Stimulated activated CD4-positive, alpha-beta T cell treated with anti-CD3 and anti-CD28 coated beads, TNF-alpha, amount 100 ng/mL, for 1 hour (primary cell): ENCODE results near the gene FLT4.
"Not testable (repeated sequence)": the region's sequence is repeated elsewhere in the genome, so short reads cannot be mapped to it uniquely, and the experiment has no call there.

Source experiments
- DNase-seq, 3 donors: peaks; one replicate each; pipeline ENCODE4 v3.0.0-alpha.2; 2020; ENCODE audit warnings: low read depth in 3 of 3, low spot score in 1 of 3

The FLT4 gene

DNA sequence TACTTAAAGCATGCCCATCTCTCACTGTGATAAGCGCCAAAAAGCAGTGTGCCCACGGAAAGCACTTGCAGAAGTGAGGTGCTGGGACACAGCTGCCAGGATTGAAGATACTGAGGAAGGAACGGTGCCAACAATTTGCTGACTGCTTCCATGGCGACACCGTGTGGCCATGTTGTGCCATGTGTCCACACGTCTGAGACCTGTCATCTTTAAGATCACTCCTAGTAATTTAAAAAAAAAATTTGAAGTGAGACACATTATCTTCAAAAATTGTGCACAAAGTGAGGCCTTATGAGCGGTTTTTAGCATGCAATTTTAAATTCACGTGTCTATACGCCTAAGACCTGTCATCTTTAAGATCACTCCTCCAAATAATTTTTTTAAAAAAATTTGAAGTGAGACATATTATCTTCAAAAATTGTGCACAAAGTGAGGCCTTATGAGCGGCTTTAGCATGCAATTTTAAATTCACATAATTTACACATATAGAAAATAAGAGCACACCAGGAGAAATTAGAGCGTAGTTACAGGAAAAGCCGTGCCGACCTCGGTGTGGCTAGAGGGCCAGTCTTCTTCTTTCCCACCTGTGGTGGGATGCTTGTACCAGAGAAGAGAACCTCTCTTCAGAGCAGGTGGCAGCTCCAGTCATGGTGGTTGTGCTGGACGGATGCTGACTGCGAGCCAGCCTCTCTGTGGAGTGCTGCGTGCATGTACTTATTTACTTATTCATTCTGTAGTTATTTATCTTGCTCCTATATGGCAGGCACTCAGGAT lies 21.4 kb upstream of the FLT4 start:
- peak in 1 of 3 donors; percentile 30 for DNase-seq

DNA sequence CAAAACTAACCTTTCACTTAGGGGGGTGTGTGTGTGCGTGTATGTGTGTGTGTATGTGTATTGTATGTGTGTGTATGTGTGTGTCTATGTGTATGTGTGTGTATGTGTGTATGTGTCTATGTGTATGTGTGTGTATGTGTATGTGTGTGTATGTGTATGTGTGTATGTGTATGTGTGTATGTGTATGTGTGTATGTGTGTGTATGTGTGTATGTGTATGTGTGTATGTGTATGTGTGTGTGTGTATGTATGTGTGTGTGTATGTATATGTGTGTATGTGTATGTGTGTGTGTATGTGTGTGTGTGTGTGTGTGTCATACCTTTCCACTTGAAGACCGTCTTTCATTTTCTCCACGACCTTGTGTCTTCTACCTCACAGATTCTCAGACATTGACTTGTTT lies 20.8 kb upstream of the FLT4 start:
- DNase-seq, result no peak

DNA sequence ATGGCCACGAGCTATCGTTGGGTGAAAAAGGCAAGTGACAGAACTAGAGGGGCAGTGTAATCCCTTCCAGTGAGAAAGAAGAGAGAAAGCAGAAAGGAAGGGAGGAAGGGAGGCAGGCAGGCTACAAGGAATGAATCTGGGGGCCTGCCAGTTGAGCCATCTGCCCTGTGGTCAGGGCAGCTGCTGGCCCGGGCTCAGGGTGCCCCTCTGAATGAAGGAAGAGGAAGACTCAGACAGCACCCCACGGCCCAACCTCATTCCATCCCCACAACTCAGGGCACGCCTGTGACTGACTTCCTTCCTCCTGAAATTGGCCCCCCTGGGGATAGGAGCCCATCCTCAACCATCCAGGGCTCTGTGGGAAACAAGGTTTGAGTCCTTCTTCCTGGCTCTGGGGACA lies 20.3 kb upstream of the FLT4 start:
- no peak for DNase-seq

DNA sequence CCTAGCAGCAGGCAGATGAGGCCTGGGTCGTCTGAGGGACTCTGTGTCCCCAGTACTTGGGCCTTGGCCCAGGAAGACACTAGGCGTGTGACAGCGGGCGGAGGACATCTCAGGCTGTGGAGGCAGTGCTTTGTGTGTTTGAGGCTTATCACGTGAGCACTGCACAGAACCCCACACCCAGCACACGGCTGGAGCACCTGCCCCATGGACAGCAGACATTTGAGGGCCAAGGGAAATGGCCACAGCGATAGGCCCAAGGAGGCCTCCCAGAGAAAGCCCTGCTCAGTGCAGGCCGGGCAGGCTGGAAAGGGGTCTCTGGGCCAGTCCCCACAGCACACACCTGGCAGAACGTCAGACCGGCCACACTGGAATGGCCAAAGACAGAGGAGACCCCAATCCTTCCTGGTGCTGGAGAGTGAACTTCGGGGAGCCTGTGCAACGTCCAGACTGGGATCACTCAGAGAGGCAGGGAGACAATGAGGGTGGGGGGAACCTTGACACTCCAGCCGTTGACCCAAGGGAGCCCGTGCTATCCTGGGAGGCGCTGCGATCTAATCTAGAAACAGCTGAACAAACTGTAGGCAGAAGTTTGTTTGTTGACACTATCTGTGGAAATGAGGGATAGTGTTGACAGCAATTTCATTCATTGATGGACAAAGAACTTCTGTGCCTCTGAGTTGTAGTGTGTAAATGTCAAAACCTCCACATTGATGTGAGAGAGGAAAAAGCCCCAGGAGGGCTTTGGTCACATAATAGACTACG lies 19.6 kb upstream of the FLT4 start:
- no peak for DNase-seq

DNA sequence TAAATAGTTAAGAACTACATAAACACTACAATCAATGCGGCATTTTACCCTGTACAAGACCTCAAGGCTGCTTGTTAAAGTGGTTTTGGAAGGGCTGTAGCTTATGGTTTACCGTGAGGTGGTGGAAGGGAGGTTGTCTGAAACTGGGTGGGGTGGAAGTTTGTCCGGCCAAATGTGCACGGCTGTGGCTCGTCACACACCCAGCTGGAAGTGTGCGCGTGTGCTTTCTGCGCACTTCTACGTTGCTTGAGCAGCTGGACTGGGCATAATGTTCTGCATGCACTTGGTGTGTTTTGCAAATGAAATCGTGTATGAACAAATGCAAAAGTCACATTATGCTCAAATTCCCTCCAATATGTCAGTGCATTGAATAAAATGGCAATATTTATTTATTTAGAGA lies 17.4 kb upstream of the FLT4 start:
- DNase-seq, result no peak

DNA sequence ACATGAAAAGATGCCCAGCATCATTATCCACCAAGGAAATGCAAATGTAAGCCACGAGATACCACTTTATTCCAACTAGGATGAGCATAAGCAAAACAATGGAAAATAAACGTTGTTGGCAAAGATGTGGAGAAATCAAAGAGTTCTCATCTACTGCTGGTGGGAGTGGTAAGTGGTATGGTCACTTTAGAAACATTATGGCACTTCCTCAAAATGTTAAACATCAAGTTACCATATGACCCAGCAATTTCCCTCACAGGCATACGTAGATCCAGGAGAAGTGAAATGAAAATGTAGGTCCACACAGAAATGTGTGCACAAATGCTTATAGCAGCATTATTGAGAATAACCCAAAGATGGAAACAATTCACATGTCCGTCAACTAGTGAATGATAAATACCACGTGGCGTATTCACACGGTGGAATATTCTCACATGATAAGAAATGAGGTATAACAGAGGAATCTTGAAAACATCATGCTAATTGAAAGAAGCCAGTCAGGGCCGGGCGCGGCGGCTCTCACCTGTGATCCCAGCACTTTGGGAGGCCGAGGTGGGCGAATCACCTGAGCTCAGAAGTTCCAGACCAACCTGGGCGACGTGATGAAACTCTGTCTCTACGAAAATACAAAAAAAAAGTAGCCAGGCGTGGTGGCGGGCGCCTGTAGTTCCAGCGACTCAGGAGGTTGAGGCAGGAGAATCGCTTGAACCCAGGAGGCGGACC lies 16.4 kb upstream of the FLT4 start:
- no peak for DNase-seq

DNA sequence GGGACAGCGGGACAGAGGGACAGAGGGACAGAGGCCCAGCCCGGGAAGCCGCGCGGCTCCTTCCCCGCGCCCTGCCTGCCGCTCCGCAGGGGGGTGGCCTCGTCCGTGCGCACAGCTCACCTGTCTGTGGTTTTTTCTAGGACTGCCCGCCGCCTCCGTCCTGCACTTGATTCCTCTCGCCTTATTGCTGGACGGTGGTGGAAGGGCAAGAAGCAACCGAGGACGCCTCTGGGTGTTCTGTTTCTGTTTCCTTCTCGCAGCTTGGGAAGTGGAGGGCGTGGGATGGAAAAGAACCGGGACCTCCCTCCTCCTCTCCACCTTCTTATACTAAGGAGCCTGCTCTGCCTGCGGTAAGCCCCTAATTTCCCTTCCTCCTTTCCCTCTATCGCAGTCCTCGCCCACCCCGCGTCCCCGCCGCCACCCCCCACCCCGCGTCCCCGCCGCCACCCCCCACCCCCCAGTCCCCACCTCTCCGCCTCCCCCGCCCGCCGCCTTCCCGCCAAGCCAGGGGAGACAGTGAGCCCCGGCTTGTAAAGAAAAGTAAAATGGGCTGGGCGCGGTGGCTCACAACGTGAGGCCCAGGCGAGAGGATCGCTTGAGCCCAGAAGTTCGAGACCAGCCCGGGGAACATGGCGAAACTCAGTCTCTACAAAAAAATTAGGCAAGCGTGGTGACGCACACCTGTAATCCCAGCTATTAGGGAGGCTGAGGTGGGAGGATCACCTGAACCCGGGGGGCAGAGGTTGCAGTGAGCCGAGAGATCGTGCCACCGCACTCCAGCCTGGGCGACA lies 9.6 kb upstream of the FLT4 start:
- no peak for DNase-seq

DNA sequence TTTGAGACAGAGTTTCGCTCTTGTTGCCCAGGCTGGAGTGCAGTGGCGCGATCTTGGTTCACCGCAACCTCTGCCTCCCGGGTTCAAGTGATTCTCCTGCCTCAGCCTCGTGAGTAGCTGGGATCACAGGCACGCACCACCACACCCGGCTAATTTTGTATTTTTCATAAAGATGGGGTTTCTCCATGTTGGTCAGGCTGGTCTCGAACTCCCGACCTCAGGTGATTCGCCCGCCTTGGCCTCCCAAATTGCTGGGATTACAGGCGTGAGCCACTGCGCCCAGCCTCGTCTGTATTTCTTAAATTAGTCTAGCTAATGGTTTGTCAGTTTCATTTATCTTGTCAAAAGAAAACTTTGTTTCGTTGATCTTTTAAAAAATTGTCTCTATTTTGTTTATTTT lies 5.8 kb upstream of the FLT4 start:
- not testable (repeated sequence) for DNase-seq

DNA sequence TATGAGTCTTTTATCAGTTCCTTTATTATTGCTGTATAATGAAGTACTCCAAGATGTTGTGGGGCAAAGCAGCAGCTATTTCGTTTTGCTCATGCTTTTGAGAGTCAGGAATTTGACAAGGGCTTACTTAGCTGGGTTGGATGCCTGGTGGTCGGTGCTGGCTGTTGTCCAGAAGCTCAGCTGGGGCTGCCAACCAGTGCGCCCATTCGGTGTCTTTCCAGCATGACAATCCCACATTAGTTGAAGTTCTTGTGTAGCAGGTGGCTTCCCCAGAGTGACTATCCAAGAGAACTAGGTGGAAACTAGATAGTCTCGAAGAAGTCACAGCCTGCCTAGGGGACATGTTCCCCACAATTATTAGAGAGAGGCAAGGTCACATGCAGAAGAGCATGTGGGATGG lies 3.4 kb upstream of the FLT4 start:
- no peak for DNase-seq

DNA sequence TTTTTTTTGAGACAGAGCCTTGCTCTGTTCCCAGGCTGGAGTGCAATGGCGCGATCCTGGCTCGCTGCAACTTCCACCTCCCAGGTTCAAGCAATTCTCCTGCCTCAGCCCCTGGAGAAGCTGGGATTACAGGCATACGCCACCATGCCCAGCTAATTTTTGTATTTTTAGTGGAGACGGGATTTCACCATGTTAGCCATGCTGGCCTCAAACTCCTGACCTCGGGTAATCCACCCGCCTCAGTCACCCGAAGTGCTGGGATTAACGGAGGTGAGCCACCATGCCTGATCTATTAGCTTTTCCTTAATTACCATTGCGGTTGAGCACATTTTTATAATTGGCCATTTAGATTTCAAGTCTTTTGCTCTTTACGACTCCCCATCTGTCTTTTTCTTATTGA lies 2.9 kb upstream of the FLT4 start:
- no peak for DNase-seq

DNA sequence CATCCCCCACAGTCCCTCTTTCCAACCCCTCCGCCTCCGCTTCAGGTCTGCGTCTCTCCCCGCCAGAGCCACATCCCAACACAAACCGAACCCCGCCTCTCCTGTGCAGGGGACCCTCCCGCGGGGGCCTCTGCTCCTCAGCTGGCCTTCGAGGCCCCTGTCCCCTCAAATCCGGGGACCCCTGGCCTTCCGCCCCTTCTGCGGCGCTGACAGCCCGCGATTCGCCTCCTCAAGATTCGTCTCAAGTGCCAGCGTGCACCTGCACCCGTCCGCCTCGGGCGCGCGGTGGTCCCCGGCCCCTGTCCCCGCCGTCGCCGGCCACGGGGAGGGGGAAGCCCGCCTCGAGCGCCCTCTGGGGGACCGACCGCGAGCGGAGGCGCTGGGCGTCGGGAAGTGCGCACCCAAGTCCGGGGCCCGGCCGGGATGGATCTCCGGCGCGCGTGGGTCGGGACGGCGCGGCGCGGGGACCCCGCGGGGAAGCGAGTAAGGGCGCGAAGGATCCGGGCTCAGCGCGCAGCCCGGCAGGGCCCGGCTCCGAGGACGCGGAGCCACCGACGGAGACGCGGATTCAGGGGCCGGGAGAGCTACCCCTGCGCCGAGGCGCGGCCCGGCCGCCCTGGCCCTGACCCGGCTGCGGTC lies 623 bp downstream of the FLT4 start:
- peak in 1 of 3 donors; percentile 9 for DNase-seq

DNA sequence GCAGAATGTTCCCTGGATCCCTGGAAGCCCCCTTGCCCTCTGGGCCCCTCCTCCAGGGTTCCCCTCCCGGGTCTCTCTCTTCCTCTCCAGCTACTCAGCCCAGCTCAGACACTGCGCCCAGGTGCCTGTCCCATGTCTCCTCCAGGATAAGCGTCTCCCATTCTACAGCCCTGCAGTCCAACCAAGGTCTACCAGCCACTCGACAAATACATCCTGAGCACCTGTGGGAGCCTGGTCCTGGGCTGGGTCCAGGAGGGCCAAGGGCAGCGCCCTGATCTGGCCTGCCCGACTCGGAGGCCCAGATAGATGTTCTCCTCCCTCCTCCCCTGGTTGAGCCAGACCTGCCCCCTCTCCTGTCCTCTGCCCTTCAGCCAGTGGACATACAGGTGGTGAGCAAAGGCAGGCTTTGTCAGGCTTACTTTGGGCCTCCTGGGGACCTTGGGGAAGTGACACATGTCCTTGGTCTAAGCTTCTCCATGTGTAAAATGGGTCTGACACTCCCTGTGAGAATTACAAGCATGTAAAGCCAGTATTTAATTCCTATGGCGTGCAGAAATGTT lies 1.4 kb downstream of the FLT4 start:
- no peak for DNase-seq

DNA sequence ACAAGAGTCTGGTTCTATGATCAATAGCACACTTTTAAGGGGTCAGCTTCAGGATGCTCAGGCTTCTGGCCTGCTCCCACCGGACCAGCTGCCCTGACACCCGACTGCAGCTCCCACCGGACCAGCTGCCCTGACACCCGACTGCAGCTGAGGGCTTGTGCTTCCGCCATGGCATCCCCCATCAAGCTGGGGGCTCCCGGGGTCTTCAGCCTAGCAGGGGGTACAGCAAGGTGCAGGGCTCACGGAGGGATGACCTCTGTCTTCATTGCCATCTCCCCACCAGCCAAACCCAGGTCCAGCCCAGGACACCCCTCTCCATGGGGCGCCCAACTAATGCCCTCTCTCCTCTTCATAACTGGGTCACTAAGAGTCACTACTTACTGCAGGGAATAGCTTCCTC lies 1.9 kb downstream of the FLT4 start:
- no peak for DNase-seq

DNA sequence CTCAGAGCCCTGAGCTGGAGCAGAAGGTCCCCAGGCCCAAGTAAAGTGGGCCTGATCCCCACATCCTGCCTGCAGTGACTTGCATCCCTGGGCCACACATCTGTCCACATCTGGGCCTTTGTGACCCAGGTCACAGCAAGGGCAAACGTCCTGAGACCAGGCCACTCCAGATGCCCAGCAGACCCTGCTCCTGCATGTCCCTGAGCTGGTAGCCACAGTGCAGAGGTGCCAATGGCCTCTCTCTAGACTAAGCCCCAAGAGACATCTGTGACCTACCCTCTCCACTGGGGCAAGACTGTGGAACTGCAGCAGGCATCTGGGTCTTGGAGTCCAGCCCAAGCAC lies 2.5 kb downstream of the FLT4 start:
- no peak for DNase-seq

DNA sequence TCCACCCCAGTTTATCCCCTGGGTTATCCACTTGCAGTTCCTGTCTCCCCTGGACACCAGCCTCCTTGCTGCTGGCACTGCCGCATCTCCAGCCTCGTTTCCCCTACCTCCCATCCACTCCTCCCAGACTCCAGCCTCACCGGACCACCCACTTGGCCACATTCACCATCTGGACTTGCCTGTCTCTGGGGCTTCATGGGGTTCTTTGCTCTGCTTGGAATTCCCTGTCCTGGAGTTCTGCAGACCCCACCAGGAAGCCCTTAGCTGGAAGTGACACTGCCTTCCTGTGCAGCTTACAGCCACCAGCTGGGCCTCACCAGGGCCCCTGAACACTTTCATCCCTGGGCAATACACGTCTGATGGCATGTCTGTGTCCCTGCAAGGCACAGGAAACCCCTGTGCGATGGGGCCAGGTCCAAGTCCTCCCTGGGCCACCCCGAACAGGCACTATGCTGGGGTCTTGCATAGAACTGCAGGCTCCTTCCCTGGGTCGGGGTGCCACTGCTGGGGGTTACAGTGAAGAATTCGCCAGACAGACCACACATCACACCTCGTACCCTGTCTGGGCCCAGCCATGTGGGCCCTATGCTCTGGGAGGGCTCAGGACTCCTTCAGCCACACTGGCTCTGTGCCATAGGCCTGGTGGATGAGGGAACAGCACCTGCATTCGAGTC lies 3.0 kb downstream of the FLT4 start:
- no peak for DNase-seq

DNA sequence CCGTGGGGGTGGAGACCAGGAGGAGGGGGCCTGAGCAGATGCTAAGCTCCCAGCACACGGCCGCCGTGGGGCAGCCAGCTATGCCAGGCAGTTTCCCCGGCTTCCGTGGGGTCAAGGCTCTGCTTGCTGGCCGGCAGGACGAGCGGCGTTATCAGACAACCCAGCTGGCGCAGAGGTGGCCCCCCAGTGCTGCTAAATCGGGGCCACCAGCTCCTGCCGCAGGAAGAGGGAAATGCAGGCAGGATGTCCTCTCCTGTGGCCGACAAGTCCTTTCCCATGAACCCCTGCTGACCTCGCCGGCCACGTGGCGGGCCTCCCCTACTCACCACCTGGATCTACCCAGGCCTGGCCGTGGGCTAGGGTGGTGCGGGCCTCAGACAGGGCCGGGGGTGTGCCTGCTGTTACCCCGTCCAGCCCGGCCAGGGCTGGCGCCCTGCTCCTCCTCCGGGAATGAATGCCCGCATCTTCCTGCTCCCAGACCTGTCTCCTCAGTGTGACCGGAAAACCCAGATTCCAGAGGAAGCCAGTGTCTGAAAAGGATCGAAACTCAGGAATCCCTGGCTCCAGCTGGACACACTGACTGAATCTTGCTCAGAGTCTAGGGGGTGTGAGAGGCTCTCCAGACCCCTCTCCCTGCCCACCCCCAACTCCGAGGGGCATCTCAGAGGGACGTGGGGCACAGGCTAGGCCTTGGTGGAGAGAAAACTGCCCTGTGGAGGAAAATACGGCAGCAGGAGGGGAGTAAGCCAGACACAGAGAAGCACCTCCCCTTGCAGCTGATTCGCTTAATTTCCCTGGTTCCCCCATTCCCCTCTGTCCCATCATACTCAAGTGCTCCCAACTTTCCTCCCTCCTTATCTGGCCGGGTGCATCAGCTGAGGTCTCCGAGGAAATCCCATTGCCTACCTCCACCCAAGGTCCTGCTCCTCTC lies 3.9 kb downstream of the FLT4 start:
- DNase-seq, result no peak

DNA sequence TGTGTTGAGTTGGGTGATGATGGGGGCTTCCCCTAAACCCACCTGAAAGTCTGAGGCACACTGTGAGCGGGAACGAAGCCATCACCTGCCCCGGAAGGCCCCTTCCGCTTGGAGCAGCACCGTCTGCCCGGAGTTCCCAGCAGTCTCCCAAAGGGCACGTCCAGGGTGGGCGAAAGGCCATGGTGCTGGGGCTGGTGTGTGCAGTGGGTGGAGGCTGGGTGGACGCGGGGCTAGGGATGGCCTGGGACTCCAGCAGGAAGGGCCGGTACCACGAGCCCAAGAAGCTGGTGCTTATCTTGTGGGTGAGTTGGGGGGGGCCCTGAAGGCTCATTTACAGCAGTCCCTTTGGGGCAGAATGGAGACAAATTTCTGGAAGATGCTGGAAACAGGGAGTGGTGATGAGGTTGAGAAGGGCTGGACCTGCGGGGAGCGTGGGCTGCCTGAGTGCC lies 4.6 kb downstream of the FLT4 start:
- DNase-seq, result no peak

DNA sequence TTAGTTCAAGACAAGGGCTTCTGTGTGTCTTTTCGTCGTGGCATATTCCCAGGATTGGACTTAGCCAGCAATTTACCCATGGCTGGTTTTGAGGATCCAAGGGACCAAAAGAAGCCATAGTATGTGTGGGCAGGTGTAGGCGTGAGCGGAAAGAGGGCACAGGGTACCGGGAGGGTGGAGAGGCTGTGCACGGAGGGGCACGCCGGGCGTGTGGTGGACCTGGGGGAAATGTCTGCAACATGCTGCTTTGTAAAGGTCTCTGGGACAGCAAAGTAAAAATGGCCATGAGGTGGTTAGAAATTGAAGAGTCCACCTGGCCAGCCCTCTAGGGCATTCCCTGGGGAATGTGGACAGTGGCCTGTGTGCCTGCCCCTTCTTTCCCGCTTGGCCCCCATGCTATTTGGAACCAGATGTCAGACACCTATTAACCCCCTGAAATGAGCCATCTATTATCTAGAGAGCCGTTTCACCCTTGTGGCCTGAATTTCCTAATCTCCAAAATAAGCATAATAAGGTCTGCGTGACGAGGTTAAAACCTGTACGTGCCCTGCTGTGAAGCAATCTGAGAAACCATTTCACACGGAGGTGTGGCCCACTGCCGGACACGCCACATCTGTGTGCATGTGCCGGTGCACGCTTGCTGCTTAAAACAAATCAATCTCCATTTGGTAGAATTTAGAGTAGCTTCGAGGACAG lies 5.1 kb downstream of the FLT4 start:
- no peak for DNase-seq
